NCI-H2227 treated with DMSO at 0.1 percent for 48 hours (cell line): Measurements from ENCODE around the gene GMFB.

Source experiments
- DNase-seq: peaks from one replicate; lab custom pipeline; 2025; lab: John Stamatoyannopoulos, UW

Gene GMFB

DNA sequence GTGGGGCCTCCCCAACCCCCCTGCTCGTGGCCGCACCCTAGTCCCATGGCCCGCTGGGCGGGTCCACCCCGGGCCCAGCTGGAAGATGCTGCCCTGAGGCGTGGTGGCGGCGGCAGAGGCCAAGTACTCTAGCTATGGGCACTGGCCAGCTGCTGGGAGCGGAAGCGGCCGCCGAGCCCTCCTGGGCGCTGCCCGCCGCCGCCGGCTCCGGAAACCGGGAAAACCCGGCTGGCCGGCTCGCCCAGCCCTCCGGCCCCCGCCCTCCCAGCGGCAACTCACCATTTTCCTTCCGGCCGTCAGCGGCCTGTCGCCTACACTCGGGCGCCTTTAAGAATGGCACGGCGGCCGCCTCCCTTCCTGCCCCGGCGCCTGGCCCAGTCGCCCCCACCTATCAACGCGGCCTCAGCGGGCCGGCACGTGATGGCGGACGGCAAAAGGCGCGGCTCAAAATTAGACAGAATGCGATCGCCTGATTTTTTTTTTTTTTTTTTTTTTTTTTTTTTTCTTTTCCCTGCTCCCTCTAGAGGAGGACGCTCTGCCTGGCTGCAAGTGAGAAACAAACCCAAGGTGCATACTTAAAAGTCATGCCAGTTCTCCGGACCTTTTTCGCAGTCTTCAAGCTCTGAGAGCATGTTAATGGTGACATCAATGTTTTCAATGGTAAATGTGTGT is at the start of gene GMFB:
TSS of gene GMFB (minus strand) at position 335 of the 672 bp plus-strand sequence. CDS start at position 282, 53 bp downstream.
- peak; percentile 85 for DNase-seq

DNA sequence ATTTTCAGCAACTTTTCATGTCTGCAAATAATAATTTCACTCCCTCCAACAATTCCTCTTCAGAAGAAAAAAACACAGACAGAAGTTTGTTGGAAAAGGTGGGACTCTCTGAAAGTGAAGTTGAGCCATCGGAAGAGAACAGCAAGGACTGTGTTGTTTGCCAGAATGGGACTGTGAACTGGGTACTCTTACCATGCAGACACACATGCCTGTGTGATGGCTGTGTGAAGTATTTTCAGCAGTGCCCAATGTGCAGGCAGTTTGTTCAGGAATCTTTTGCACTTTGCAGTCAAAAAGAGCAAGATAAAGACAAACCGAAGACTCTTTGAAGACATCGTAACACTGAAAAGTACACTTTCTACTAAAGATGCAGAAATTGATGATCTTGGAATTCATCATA is 49.3 kb upstream of the GMFB start:
- DNase-seq, result no peak

DNA sequence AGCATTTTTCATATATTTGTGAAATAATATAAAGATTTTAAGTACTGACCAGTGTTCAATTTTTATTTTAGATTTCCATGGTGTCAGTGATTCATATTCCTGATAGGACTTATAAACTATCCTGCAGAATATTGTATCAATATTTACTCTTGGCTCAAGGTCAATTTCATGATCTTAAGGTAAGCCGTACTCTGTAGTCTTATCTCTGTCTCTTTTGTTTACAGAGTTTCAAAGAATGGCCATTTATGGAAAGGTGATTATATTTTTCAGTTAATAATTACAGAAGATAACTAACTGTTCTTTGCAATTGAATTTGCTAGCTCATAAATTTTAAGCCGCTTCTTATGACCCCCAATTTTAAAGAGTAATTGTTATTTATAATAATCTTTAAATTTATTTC is 48.9 kb upstream of the GMFB start:
- DNase-seq, result no peak

DNA sequence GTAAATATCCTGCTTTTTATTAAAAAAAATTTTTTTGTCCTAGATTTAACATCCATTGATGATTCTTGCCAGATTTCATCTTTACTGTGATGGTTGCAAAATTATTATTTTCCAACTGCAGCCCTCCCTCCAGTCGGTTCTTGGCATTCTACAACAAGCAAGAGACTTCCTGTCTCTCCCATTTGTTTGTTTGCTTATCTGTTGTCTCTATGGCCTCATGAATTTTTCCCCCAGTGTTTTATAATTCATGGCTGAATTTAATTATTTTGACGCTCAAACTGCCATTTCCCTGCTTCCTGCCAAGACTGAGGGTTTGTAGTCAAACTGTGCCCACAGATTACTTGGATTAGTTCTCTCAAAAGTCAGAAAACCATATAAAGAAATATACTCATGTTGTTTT is 46.9 kb upstream of the GMFB start:
- no peak for DNase-seq

DNA sequence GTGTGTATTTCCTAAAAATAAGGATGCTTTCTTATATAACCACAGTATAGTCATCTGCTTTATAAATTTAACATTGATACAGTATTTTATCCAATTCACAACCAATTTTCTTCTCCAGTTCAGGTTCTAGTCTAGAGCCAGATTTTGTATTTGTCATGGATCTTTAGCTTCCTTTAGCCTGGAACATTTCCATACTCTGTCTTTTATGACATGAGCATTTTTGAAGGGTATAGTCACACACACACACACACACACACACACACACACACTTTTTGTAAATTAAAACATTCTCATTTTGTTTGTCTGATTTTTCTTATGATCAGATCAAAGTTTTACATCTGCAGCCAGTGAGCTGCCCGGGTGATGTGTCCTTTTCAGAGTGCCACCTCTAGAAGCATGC is 46.3 kb upstream of the GMFB start:
- no peak for DNase-seq

DNA sequence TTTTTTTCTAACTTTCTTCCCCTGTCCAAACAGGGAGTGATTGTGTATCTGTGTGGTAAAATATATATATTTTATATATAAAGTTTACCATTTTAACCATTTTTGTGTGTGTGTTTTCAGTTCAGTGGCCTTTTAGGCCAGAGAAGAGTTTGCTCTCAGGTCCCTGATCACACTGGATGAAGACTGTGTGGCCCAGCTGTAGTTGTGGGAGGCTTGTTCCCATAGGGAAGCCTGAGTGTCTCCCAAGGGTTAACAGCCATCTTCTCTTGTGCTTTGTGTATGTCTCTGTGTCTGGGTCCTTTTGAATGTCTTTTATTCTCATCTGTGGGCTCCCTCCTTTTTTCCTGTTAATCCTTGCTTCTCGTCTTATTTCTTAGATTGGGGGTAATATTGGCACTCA is 44.3 kb upstream of the GMFB start:
- DNase-seq, result no peak

DNA sequence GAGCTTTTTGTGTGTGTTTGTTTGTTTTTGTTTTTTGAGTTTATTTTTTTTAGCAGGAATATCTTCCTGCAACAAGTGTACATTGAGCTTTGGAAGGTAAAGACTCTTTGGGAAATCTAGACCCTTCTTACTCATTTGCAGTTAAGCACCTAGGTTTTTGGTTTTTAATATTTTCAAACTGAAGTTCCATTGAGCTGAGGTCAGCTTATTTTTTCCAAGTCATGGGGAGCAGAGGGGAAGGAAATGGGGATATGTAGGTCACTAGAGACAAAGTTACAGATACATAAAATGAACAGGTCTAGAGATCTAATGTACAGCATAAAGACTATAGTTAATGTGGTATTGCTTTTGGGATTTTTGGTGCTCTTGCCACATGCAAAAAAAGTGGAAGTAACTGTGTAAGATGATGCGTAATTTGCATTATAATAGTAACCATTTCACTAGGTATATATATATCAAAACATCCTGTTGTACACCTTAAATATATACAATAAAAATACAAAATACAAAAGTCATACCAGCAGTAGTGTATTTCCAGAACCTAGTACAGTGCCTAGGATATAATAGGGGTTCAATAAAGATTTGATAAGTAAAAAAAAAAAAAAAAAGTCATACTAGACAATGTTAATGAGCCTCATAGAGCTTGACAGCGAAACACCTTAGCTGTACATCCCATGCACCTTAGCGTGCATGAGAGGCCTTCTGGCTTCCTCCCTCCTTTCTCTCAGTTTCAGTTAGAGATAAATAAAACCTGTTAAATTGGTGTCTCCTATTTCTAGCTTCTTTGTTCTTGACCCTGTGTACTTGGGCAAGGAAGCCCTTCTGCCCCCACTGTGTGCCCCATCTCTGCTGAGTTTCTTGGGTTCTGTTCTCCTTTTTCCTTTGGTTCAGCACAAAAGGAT is 43.6 kb upstream of the GMFB start:
- DNase-seq, result no peak

DNA sequence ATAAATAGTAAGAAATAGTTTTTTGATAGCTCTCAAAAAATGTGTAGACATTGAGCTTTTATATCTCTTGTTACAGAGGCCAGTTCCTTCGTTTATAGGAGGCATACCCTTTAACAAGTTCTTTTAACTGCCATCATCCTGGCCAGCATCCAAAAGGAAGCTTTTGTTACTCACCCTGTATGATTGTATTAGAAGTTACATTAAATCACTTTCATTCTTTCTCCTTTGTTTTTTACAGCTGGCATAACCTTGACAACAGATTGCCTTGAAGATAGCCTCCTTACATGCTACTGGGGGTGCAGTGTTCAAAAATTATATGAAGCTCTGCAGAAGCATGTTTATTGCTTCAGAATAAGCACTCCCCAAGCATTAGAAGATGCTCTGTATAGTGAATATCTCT is 41.0 kb upstream of the GMFB start:
- DNase-seq, result no peak

DNA sequence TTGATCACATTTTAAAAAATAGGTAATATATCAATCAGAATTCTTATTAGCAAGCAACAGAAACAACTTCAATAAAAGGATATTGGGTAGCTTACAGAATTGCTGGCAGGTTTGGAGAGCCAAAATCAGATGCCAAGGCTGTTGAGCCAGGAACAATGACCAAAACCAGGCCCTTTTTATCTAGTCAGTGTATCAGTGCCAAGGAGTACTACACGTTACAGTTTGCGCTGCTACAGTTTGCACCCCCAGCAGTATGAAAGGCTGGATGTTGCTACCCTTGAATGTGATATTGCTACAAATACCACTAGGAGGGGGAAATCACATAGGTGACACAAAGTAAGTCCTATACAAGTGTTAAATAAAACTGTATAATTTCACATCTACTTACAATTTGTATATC is 40.2 kb upstream of the GMFB start:
- no peak for DNase-seq

DNA sequence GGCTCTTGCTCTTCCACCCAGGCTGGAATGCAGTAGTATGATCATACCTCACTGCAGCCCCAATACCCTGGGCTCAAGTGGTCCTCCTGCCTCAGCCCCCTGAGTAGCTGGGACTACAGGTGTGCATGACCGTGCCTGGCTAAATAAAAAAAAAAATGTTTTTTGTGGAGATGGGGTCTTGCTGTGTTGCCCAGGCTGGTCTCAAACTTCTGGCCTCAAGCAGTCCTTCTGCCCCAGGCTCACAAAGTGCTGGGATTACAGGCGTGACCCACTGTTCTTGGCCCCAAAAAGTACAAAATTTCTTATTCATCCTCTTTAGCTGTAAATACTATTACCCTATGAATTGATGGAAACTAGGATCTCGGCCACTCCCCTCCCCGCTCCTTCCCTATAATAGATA is 35.6 kb upstream of the GMFB start:
- no peak for DNase-seq

DNA sequence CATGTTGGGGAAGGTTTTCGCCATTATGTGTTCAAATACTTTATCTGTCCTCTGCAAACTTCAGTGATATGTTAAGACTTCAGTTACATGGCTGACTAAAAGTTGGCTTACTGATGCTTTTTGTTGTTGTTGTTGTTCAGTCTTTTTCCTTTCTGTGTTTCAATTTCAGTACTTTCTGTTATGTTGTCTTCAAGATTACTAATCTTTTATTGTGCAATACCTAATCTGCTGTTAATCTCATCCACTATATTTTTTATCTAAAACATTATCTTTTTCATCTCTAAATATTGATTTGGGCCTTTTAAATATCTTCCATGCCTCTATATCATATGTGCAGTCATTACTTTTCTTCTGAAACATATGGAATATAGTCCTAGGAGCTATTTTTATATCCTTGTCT is 27.9 kb upstream of the GMFB start:
- no peak for DNase-seq

DNA sequence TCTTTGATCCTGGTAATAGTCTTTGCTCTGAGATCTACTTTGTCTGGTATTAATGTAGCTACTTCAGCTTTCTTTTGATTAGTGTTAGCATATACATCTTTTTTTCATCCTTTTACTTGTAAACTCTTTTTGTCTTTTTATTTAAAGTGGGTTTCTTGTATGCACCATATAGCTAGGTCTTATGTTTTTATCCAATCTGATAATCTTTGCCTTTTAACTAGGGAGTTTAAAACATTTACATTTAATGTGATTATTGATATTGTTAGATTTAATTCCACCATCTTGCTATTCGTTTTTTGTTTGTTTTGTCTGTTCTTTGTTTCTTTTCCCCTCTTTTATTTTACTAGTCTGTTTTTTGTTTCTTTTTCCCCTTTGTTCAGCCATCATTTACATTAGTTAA is 26.9 kb upstream of the GMFB start:
- DNase-seq, result no peak

DNA sequence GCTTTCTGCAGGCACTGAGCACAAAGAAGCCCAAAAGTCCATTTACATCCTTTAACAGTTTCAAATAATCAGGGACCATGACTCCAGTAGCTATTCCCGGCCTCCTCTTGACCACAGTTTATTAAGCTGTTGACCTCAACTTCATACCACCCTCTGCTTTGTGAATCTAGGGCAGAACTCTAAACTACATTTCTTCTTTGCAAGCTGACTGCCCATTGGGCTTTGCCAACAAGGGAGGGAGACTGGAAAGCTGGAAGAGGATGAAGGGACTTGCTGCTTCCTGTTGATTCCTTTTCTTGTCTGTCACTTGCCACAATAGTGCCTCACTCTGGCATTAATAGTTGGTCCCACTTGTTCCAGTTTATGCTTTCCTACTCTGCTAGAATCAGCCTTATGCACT is 23.6 kb upstream of the GMFB start:
- peak; percentile 46 for DNase-seq

DNA sequence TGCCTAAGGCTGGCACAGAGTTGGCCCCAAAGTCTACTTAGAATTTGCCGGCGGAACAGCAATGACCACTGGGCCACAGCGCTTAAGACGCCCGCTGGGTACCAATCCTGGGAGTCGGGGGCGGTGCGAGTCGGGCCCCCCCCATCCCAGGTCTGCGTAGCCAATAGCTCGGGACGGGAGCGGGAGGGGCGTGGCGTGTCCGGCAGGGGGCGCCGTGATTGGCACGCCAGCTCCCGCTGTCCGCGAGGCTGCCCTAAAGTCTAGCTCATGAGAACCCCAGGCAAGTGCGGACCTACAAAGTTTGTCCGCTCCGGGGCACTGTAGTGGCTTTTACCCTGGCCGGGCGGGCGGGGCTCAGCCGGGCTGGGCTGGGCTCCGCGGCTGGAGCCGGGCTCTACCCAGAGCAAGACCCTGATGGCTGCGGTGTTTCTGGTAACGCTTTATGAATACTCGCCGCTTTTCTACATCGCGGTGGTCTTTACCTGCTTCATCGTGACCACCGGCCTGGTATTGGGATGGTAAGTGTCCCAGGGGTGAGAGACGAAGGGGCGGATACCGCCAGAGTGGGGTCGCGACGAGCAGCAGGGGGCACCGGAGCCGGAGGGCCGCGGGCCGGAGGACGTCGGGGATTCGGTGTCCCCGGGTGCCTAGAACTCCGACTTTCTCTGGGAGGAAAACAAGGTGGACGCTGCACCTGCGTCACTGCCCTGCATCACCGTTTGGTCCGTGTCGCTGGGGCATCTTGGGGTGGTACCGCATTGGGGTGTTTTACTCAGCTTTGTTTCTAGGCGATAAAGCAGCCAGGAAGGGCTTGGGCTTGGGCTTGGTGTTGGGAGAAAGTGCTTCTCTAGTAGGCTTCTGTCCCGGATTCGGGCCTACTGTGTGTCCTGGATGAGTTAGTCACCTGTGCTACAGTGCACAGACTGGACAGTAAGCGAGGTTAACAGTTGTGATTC is 21.0 kb upstream of the GMFB start, which contains the start of gene CGRRF1:
TSS of gene CGRRF1 (plus strand) at position 361 of the 956 bp plus-strand sequence. CDS start at position 415, 54 bp downstream.
- DNase-seq, result peak; percentile 98

DNA sequence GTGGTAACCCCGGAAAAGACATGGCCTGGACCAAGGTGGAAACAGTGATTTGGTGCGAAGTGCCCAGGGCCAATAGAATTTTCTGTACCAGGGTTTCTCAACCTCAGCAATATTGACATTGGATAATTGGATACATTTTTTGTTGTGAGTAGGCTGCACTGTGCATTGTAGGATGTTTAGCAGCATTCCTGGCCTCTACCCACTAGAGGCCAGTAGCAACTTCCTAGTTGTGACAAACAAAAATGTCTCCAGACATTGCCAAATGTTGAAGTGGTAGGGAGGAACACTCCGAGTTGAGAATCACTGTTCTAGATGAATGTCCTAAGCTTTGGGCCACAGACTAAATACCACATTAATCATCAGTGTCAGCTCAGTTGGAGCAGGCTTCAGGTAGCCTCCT is 14.7 kb upstream of the GMFB start:
- DNase-seq, result no peak

DNA sequence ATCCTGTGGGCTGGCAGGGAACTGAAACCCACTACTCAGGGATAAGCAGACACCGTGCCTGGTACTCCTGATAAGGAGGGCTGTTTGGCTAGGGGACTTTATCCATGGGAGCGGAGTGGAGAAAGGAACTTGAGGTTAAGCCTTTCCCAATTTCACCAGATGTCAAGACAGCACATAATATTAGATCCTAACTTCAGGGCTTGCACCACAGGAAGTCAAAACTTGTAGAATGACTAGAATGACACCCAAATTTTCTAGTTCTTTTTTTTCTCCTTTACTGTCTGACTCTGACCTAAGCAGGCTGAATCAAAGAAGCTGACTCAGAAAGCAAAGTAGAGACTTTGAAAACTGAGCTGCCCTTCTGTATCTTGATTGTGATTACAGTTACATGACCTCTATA is 13.8 kb upstream of the GMFB start:
- DNase-seq, result no peak

DNA sequence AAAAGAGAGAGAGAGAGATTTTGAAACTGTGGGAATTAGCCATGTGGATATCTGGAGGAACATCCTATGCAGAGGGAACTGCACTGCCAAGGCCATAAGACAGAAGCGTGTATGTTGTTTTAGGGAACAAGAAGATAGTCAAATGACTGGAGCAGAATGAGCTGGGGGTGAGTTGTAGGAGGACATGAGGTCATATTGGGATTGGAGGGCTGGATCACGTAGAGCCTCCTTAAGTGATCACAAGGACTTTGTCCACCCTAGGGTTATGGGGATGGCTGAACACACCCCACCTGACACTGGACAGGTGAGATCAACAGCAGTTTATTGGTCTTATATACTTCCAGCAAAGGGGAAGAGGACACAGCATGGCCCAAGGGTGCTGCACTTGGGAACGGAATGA is 12.7 kb upstream of the GMFB start:
- no peak for DNase-seq

DNA sequence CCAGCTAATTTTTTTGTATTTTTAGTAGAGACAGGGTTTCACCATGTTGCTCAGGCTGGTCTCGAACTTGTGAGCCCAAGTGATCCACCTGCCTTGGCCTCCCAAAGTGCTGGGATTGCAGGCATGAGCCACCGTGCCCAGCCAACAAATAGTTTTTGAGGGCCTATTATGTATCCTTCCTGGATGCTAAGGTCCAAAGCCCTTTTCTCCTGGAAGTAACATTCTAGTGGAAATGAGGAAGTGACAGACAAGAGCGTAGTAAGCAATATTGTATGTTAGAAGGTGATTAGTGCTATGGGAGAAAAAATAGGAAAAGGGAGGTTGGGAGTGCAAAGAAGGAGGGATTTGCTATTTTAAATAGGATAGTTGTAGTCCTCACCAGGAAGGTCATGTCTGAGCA is 12.0 kb upstream of the GMFB start:
- DNase-seq, result no peak

DNA sequence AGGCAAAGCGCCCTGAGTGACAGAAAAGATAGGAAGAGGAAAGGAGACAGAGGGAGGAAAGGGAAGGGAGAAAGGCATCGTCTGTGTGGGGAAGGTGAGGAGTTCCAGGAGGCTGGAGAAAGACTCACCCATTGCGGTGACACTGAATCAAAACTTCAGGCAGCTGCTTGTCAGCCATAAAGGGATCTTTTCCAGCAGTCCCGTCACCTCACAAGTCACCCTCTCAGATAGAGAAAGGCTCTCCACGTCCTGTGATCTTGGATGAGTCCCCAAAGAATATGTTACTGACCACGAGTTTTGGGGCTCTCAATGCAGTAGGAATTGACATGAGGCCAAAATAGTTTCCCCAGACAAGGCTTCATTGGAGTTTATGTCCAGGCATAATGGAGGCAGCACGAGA is 9.8 kb upstream of the GMFB start:
- DNase-seq, result no peak

DNA sequence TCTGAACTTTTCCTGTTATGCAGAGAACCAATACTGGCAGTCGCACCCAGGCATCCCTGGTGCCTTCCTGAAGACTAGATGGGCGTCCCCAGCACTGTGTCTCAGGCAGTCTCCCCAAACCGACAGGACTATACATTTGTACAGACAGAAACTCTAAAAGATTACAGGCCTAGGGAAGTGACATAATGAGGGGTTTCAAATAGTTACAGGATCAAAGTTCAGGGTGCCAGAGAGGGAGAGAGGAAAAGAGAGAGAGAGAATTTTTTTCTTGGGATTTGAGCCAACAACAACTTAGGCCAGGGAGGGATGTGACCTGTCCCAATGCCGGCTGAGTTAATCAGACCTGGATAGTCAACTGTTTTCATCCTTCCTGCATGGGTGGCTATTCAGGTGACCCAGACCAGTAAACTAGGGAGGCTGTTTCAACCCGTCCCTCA is 9.3 kb upstream of the GMFB start:
- peak; percentile 18 for DNase-seq

DNA sequence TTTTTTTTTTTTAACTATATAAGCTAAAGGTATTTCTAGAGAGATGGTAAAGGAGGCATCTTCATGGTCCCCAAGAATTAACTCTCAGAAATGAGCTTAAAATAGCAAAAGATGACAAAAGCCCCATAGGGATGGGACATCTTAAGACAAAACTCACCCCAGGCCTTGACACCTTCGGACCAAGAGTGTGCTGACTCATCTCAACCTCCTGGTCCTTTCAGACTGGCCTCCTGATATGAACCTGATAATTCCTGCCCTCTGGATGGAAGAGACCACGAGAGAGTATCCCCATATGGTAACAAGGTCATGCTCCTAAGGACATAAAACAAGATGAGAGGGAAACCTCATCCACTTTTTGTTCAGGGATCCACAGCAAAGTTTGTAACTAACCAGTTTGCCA is 8.4 kb upstream of the GMFB start:
- DNase-seq, result no peak

DNA sequence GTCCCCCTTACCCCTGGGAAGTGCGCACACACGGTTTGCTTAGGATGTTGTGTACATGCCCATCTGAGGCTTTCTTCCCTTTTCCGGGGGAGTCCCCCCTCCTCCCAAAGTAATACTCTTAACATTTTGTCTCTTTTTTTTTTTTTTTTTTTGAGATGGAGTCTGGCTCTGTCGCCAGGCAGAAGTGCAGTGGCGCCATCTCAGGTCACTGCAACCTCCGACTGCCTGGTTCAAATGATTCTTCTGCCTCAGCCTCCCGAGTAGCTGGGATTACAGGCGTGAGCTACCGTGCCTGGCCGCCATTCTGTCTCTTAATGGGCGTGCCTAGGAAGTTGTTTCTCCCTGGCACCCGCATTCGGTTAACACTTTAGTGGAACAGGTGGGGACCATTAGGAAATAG is 4.5 kb upstream of the GMFB start:
- DNase-seq, result no peak
